GM10266 (cell line): Measurements from ENCODE around the gene EDAR.

Experiments
- DNase-seq: peaks from one replicate; pipeline ENCODE4 v3.0.0; 2012; ENCODE audit errors: extremely low spot score
- CTCF ChIP-seq: IDR thresholded peaks from 2 replicates; pipeline ENCODE4 v1.5.1; 2012; ENCODE audit warnings: mild to moderate bottlenecking, low read depth; ENCODE audit not compliant: control insufficient read depth, insufficient read depth; ENCODE audit errors: missing control alignments

EDAR gene

GRCh38 chr2:108958632-108959341 is 30.2 kb downstream of the EDAR start:
- TF ChIP-seq CTCF = no peak
- DNase-seq = no peak

GRCh38 chr2:108958002-108958401 is 31.0 kb downstream of the EDAR start:
- no peak for DNase-seq

GRCh38 chr2:108956375-108956774 is 32.6 kb downstream of the EDAR start:
- DNase-seq = no peak
- TF ChIP-seq CTCF = no peak

More at GRCh38 chr2:108958002-108958401, 31.0 kb downstream of the EDAR start:
- TF ChIP-seq CTCF = no peak

GRCh38 chr2:108950369-108951135 is 38.5 kb downstream of the EDAR start:
- DNase-seq = no peak
- no peak for TF ChIP-seq CTCF

- TF ChIP-seq CTCF = no peak
- no peak for DNase-seq
Observed at GRCh38 chr2:108949316-108950239, 39.4 kb downstream of the EDAR start.

- no peak for DNase-seq
- no peak for TF ChIP-seq CTCF
Observed at GRCh38 chr2:108947271-108947907, 41.6 kb downstream of the EDAR start.
